HG02852 (cell line): ENCODE results near the gene EPB41L2.
"Not testable (repeated sequence)": the region's sequence is repeated elsewhere in the genome, so short reads cannot be mapped to it uniquely, and the experiment has no call there.

Source experiments
- ATAC-seq: cut with Tn5 transposase; IDR thresholded peaks from one replicate; pipeline ENCODE4 v1.9.1; 2021; ENCODE audit warnings: mild to moderate bottlenecking, moderate library complexity; ENCODE audit not compliant: unreplicated experiment

The EPB41L2 gene

DNA sequence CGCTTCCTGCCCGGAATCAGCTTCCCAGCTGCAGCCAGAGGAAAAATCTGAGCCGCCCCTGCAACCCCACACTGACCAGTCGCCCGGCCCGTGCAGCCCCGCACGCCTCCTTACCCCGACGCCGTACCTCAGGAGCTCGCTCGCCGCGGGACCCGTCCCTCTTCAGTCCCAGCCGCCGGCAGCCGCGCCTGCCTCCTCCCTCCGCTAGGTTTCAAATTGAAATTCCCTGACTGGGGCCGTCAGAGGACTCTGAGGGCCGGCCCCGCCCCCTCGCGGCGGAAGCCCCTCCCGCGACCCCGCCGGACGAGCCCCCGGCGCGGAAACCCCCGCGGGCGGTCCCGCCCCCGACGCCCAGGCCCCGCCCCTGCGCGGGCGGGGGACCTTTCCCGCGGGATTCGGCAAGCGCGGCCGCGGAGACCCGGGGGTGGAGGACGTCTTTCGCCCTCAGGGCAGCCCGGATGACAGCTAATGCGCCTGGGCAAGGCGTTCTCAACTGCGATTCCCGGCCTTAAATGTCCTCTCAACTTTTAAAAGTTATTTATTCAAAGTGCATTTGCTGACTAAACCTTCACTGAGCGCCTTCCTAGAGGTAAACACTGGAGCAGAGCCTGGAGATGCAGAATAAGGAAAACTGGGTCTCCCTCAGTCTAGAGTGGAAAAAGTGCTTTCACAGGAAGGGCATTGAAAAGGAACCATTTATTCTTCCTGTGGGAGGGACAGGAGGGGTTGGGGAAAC lies at the start of gene EPB41L2:
Gene EPB41L2, minus strand, starts transcription at position 218 of the 736 bp plus-strand sequence. CDS start 106,760 bp downstream, outside the sequence.
- ATAC-seq: peak; percentile 76

DNA sequence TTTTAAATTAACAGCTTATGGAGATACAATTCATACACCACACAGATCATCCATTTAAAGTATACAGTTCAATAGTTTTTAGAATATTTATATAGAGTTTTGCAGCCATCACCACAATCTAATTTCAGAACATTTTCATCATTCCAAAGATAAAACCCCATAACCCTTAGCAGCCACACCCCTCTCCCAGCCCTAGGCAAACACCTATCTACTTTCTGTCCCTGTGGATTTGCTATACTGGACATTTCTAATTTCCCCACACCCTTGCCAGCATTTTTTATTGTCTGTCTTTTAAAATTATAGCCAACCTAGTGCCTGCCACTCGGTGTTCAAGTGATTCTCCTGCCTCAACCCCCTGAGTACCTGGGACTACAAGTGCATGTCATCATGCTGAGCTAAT lies 49.2 kb upstream of the EPB41L2 start:
- no peak for ATAC-seq

DNA sequence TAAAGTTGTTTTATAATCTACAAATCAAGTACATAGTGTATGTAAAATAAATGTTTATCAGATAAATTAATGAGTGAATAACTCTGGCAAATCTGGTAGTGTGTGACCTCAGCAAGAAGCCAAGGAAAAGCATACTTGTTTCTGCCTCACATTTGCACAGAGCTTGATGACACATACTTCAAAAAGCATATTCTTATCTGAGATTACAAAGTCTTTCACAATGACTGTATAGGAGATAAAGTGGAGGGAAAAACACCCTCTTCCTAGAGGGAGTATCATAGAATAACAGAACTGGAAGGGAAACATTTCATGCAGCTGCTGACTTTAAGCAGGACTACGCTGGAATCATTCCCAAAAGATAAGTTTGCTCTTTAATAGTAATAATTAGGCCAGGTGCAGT lies 44.1 kb upstream of the EPB41L2 start:
- peak; percentile 44 for ATAC-seq

DNA sequence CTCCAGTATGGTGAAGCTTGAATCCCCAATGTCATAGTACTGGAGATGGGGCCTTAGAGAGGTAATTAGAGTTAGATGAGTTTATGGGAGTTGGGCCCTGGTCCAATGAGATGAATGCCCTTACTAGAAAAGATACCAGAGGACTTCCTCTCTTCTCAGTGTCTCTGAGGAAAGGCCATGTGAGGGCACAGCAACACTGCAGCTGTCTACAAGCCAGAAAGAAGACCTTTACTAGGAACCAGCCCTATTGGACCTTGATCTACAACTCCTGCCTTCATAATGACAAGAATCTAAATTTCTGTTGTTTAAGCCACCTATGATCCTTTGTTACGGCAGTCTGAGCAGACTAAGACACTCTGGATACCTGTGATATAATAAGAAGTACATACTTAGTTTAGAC lies 40.9 kb upstream of the EPB41L2 start:
- no peak for ATAC-seq

DNA sequence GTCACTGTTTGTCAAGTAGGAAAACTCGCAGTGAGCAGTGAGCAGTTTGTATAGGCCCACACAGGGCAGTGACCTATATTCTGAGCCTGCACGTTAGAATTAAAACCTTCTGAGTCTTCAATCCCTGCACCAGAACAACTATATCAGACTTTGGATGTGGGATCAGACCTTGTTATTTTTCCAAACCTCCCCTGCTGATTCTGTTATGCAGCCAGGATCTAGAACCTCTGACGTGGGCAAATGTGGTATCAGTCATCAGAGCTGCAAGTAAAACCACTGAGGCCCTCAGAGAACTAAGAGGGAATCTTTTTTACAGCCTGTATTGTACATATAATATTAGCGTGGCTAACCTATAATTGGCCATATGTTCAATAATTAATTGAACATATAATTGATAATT lies 40.3 kb upstream of the EPB41L2 start:
- no peak for ATAC-seq

DNA sequence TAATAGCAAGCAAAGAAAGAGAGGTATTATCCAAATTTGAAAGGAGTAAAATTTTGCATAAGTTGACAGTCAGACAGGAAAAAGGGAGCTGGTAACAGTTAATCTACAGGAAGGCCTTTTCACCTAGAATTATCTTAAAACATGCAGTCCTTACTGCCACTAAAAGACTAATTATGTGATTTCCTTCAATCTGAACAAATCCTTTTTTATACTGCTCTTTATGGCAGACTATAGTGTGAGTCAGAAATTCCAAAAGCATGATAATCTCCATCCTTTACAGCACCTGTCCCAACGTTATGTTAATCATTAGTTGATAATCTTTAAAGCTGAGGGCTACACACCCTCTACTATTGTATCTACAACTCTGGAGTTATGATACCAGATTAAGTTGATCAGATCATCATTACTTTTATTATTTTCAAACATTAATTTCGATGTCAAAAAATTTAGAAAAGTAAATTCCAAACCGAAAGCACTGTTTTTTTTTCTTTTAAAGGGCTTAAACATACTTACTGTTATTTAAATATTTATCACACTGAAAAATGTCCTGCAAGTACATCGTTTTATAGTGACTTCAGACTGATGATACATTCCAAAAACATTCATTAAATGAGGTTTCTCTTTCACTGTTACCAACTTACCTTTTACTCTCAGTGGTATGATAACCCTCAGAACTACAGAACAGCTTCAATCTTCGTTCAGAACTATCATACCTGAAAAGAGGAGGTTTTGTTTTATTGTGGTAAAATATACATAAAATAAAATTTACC lies 39.1 kb upstream of the EPB41L2 start:
- ATAC-seq: no peak

DNA sequence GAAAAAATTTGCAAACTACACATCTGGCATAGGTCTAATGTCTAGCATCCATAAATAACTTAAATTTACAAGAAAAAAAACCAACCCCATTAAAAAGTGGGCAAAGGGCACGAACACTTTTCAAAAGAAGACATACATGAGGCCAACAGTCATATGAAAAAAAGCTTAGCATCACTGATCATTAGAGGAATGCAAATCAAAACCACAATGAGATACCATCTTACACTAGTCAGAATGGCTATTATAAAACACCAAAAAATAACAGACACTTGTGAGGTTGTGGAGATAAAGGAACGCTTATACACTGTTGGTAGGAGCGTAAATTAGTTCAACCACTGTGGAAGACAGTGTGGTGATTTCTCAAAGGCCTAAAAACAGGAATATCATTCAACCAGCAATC lies 33.7 kb upstream of the EPB41L2 start:
- ATAC-seq: no peak

DNA sequence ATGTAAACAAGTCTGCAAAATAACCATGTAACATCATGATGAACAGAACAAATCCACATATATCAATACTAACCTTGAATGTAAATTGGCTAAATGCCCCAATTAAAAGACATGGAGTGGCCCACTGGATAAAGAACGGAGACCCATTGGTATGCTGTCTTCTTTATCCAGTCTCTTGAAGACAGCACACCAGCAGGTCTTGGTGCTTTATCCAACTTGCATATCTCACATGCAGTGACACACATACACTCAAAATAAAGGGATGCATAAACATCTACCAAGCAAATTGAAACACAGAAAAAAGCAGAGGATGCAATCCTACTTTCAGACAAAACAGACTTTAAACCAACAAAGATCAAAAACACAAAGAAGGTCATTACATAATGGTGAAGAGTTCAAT lies 30.3 kb upstream of the EPB41L2 start:
- no peak for ATAC-seq

DNA sequence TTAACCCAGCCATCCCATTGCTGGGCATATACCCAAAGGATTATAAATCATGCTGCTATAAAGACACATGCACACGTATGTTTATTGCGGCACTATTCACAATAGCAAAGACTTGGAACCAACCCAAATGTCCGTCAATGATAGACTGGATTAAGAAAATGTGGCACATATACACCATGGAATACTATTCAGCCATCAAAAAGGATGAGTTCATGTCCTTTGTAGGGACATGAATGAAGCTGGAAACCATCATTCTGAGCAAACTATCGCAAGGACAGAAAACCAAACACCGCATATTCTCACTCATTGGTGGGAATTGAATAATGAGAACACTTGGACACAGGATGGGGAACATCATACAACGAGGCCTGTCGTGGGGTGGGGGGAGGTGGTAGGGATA lies 28.9 kb upstream of the EPB41L2 start:
- ATAC-seq: not testable (repeated sequence)

DNA sequence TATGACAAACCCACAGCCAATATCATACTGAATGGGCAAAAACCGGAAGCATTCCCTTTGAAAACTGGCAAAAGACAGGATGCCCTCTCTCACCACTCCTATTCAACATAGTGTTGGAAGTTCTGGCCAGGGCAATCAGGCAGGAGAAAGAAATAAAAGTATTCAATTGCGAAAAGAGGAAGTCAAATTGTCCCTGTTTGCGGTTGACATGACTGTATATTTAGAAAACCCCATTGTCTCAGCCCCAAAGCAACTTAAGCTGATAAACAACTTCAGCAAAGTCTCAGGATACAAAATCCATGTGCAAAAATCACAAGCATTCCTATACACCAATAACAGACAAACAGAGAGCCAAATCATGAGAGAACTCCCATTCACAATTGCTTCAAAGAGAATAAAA lies 27.3 kb upstream of the EPB41L2 start:
- ATAC-seq: not testable (repeated sequence)

DNA sequence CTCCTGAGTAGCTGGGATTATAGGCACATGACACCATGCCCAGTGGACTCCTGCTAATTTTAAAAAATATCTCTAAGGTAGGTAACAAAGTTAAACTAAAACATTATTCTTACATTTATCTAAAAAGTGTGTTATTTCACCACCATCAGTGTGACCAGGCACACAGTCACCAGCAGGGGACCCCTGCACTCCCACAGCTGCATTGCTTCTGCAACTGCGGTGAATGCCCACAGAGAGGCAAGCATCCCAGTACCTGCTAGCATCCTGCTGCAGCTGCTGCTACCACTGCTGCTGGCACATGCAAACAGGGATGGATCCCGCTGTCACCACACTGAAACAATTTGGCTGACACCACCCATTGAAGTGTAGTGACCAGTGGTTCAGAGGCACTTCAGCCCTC lies 21.9 kb upstream of the EPB41L2 start:
- ATAC-seq: no peak

DNA sequence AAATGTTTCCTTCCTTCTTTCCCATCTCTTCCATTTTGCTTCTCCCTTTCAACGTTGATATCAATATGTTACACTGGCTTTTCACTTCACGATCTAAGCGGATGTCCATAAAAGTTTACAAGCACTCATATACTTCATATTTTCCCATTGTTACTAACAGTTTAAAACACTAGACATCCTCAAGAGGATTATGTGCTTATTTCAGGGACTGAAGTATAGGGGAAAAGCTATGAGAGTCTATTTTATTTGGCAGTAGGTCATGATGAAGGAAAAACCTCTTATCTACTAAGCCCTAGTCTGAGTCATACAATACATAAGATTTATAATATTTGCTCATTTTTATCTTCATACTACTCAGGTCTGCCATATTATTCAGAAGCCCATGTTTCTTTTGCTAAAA lies 20.6 kb upstream of the EPB41L2 start:
- ATAC-seq: no peak

DNA sequence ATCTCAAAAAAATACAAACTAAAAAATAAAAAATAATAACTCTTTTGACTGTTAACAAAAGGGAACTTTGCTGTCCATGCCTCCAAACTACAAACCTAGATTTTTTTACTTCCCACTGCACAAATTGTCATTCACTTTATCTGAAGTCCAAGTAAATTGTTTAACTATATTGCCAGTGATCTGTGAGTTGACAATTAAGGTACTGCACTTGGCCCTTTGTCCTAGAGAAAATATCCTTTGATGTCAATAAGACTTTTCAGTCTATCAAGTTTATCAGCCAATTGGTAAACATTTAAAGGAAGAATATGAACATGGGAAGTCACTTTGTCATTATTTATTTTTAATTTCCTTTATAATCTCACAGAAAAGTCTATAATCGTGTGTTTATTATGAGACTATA lies 19.3 kb upstream of the EPB41L2 start:
- ATAC-seq: no peak

DNA sequence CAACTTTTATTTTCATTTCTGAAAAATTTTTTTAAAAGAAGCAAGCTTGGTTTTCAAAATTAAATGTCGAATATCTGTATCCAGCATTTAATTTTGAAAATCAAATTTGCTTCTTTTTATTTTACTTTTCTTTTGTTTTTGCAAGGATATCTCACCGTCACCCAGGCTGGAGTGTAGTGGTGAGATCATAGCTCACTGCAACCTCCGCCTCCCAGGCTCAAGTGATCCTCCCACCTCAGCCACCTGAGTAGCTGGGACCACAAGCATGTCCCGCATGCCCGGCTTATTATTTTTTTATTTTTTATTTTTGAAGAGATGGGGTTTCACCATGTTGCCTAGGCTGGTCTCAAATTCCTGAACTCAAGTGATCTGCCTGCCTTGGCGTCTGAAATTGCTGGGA lies 17.0 kb upstream of the EPB41L2 start:
- ATAC-seq: no peak

DNA sequence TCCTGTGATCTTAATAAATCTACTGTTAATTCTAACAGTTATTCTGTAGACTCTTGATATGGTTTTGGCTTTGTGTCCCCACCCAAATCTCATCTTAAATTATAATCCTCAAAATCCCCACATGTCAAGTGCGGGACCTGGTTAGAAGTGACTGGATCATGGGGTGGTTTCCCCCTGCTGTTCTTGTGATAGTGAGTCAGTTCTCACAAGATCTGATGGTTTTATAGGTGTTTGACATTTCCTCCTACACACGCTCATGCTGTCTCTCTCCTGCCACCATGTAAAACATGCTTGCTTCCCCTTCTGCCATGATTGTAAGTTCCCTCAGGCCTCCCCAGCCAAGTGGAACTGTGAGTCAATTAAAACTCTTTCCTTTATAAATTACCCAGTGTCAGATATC lies 10.5 kb upstream of the EPB41L2 start:
- no peak for ATAC-seq

DNA sequence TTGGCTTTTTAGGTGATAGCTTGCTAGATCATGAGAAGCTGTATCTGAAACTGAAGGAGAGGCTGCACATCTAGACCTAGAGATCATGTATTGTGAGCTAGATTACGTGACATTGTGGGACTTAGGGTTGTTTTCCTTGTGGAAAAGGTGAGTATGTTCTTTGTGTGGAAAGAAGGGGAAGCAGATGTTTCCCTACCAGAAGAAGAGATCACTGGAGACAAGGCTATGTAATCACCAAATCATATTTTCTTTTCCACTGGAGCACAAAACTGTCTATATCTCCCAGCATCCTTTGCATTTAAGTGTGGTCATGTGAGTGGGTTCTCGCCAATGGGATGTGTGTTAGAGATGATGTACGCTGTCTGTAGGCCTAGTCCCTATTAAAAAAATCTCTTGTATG lies 7.0 kb upstream of the EPB41L2 start:
- ATAC-seq: no peak

DNA sequence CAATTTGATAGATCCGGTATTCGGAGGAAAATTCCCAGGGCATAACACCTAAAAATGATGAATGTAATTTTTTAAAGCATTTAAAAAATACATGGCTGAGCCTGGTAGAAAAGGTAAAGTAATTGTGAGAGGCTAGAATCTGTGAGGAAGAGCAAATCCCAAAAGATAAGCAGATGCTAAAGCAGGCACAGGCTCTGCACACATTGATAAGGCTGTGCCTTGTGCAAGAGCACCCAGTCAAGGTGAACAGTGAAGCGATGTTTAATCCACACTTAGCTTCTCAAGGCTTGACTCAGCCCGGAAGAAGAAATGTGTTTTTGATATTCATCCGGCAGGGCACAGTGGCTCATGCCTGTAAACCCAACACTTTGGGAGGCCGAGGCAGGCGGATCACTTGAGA lies 5.1 kb upstream of the EPB41L2 start:
- ATAC-seq: no peak

DNA sequence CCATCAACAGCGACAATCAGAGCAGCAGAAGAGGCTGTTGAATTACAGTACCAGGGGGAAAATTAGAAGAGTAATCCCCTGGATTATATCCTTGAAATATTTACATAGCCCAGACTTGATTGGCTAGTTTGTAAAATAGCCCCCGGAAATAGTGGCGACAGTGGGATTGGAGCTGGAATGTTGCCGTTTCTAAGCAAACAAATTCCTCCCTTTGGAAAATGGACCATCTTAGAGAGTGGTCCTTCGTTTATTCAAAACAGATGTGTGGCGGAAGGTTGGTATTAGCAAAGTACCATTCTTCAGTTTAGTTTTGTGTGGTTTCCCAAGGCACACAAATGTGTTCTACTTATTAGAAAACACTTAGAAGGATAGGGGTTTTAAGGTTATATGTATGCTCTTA lies 4.5 kb upstream of the EPB41L2 start:
- ATAC-seq: no peak

DNA sequence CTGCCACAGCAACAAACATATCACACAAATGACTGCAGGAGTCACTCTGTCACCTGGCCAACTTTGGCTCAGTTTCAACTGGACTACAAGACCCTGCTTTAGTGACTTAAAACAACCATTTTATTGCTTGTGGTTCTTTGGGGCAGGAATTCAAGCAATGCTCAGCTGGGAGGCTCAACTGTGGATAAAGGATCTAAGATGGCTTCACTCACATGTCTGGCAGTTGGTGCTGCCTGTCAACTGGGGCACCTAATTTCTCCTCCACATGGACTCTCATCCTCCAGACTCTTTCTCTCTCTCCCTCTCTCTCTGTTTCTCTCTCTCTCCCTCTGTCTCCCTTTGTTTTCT lies 2.8 kb upstream of the EPB41L2 start:
- no peak for ATAC-seq

DNA sequence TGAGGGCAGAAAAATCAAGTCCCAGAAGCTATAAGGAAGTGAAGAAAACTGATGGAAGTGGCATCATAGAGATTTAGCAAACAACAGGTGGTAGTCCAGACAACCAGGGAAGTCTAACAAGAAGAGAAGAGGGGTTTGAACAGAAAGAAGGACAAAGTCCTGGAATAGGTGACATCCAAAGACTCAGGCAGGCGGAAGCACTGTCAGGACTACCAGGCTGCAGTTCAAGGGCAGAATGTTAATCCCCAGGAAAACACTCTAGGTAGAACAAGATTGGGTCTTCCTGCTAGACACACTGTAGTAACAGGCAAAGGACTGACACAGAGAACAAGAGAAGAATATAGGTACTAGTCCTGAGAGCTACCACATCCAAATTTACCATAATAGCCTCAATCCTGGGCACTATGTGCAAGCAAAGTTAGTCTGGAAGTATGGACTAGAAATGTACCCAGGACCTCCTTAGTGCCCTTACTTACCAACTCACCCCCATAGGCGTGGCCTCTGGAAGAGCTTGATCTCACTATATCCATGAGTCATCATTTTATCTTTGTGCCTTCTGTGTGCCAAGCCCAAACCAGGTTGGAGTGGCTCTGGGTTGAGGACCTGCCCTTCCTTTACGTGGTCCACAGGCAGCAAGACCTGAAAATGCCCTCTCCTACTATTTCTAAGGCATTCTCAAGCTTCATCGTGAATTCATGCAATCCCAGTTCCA lies 2.2 kb upstream of the EPB41L2 start:
- ATAC-seq: no peak

DNA sequence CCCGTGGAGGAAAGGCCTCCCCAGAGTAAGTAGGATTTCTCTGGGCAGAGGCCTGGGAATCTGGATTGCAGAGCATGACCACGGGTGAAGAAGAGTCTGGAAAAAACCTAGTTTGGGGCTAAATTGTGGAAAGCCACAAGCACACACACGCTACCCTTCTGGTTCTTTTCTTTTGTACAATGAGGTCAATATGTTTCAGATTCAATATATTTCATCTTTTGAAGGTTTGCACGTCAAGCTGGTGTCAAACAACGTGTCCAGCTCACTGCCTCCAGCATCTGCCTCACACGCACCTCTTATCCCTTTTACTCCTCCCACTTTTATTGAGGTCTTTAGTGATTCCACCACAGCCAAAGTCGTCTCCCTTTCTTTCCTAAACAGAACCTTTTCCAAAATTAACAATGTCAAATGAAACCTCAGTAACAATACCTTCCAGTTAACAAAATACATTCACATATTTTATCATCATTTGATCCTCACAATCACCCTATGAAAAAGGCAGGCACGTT lies 773 bp upstream of the EPB41L2 start:
- ATAC-seq: peak; percentile 9
